Naive thymus-derived CD4-positive, alpha-beta T cell (primary cell): ENCODE measurements around the gene DAAM1. TPM values are rescaled to one million over a fixed set of nuclear protein-coding genes. Genes with fewer than 3 reads are reported as not detected.

Source experiments
- ATAC-seq: fragments of 150-1000 bp; cut with Tn5 transposase; 2 replicates; pipeline ENCODE4 v1.10.0; 2021; ENCODE audit warnings: mild to moderate bottlenecking, moderate library complexity
- CTCF ChIA-PET: fragments of 350-600 bp; sonication (Branson Sonifier 250); formaldehyde crosslinking; loops from one replicate; lab custom pipeline; 2021; ENCODE audit warnings: antibody characterized with exemption; lab: Charles Lee
- POLR2A ChIA-PET: fragments of 350-600 bp; sonication (Branson Sonifier 250); formaldehyde crosslinking; loops from one replicate; lab custom pipeline; 2021; ENCODE audit warnings: antibody characterized with exemption, inconsistent platforms; lab: Charles Lee
- DNase-seq, 9 donors: peaks; one replicate each; pipeline versions ENCODE4 v3.0.0 to v3.0.0-alpha.2; 2020 to 2022; ENCODE audit warnings: mixed read lengths in 1 of 9
- H3K27ac ChIP-seq: one replicate; pipeline ENCODE4 v1.7.0; 2013; ENCODE audit warnings: mild to moderate bottlenecking, low read depth, low read length, moderate library complexity
- H3K27me3 ChIP-seq, 2 donors: one replicate each; pipeline ENCODE4 v1.7.0; 2013; ENCODE audit warnings: low read length in 2 of 2, mild to moderate bottlenecking in 2 of 2, moderate library complexity in 2 of 2; ENCODE audit not compliant: control insufficient read depth in 2 of 2, insufficient read depth in 2 of 2
- H3K36me3 ChIP-seq, 3 experiments: 1 replicate in 2 of 3; 2 replicates in 1 of 3; pipeline ENCODE4 v1.7.0; 2013; ENCODE audit warnings: low read length in 3 of 3, mild to moderate bottlenecking in 3 of 3, moderate library complexity in 1 of 3; ENCODE audit not compliant: insufficient read depth in 3 of 3, control insufficient read depth in 2 of 3
- H3K4me1 ChIP-seq, 2 donors: one replicate each; pipeline ENCODE4 v1.7.0; 2013; ENCODE audit warnings: low read length in 2 of 2, mild to moderate bottlenecking in 2 of 2, moderate library complexity in 1 of 2; ENCODE audit not compliant: control insufficient read depth in 2 of 2, insufficient read depth in 2 of 2
- H3K4me3 ChIP-seq: 2 replicates; pipeline ENCODE4 v1.7.0; 2013; ENCODE audit warnings: mild to moderate bottlenecking, low read length
- H3K9me3 ChIP-seq, 3 experiments: 1 replicate in 2 of 3; 2 replicates in 1 of 3; pipeline ENCODE4 v1.7.0; 2013; ENCODE audit warnings: low read length in 3 of 3; ENCODE audit not compliant: control insufficient read depth in 2 of 3
- H3K27ac Mint-ChIP-seq, 9 donors: one replicate each; pipeline ENCODE4 v1.8.0; 2020 to 2022; ENCODE audit warnings: mixed read lengths in 9 of 9, mild to moderate bottlenecking in 8 of 9, moderate library complexity in 5 of 9, inconsistent platforms in 2 of 9
- H3K27me3 Mint-ChIP-seq, 5 donors: one replicate each; pipeline ENCODE4 v1.8.0; 2021 to 2022; ENCODE audit warnings: mixed read lengths in 5 of 5, mild to moderate bottlenecking in 1 of 5
- H3K36me3 Mint-ChIP-seq, 5 donors: one replicate each; pipeline ENCODE4 v1.8.0; 2020 to 2022; ENCODE audit warnings: mixed read lengths in 5 of 5, mild to moderate bottlenecking in 3 of 5, inconsistent platforms in 1 of 5
- H3K4me1 Mint-ChIP-seq, 7 donors: one replicate each; pipeline ENCODE4 v1.8.0; 2020 to 2022; ENCODE audit warnings: mixed read lengths in 7 of 7, mild to moderate bottlenecking in 3 of 7, inconsistent platforms in 1 of 7
- H3K4me3 Mint-ChIP-seq, 10 donors: one replicate each; pipeline ENCODE4 v1.8.0; 2020 to 2022; ENCODE audit warnings: mild to moderate bottlenecking in 10 of 10, mixed read lengths in 10 of 10, moderate library complexity in 6 of 10, inconsistent platforms in 2 of 10
- H3K9me3 Mint-ChIP-seq, 11 donors: one replicate each; pipeline ENCODE4 v1.8.0; 2020 to 2022; ENCODE audit warnings: mixed read lengths in 11 of 11, mild to moderate bottlenecking in 4 of 11, inconsistent platforms in 1 of 11, moderate library complexity in 1 of 11
- intact Hi-C, 2 donors: fragments of 100-400 bp; cut with micrococcal nuclease; formaldehyde crosslinking; loops; one replicate each; pipeline ENCODE4 v1.15.1; 2023
- polyA plus RNA-seq, 2 donors: library from polyadenylated mRNA; unstranded; fragments of 300-500 nt; fragmentation: Illumina TruSeq; gene quantifications; one replicate each; pipeline ENCODE4 v1.2.3, GENCODE V29; 2021
- total RNA-seq, 6 experiments: library from RNA in 5 of 6; stranded (reverse) in 5 of 6; gene quantifications; 1 replicate in 5 of 6; 2 replicates in 1 of 6; pipeline ENCODE4 v1.2.3 and lab custom pipeline; 2021 to 2026

Gene DAAM1
- total and polyA plus RNA-seq, 7 experiments from 2014 or later: 5.5 to 21.0 (median 10.8) TPM

DNA sequence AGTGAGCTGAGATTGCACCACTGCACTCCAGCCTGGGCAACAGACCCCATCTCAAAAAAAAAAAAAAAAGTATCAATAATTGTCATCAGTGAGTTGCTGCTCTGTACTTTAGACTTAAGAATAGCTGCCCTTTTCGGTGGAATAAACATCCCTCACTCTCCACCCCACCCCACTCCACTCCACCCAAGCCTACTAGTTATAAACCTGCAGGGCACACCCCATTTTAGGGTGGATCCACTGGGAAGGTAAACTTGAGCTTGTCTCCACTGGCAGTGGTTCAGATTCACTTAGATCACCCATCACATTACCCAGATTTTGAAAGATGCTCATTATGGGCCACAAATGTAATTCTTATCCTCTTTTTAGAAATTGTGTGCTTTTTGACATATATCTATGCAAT lies 170.3 kb downstream of the DAAM1 start:
- intact Hi-C loops: loop anchor here in 1 of 2 donors (10.0 kb wide), 1 partner anchor 234 kb away; no protein-coding TSS in a partner anchor
- CTCF ChIA-PET: no interaction called here
- peaks cover 0 to 79% (median 28%) of the 10 kb centered on the region in 5 donors for H3K36me3 Mint-ChIP-seq
- DNase-seq (no peak), ATAC-seq (no peak)
- no peak overlapping the region for H3K27ac Mint-ChIP-seq
- POLR2A ChIA-PET: no interaction called here
- H3K9me3 Mint-ChIP-seq: no peaks in the 10 kb centered on the region
- no peak overlapping the region for H3K4me3 ChIP-seq
- peaks cover 0 to 20% (median 0%) of the 10 kb centered on the region in 3 experiments for H3K36me3 ChIP-seq
- H3K4me1 Mint-ChIP-seq: peaks cover 0 to 8% (median 0%) of the 10 kb centered on the region in 7 donors
- H3K4me1 ChIP-seq: no peaks in the 10 kb centered on the region
- no peak overlapping the region for H3K27ac ChIP-seq
- no peaks in the 10 kb centered on the region for H3K27me3 Mint-ChIP-seq
- H3K27me3 ChIP-seq: no peaks in the 10 kb centered on the region
- H3K9me3 ChIP-seq: no peaks in the 10 kb centered on the region
- no peak overlapping the region for H3K4me3 Mint-ChIP-seq

GRCh38 chr14:59359431-59360124 lies 171.1 kb downstream of the DAAM1 start:
- H3K9me3 ChIP-seq: no peaks in the 10 kb centered on the region
- no peaks in the 10 kb centered on the region for H3K9me3 Mint-ChIP-seq
- ChIA-PET POLR2A (no interaction called here), CTCF (no interaction called here)
- H3K27me3 Mint-ChIP-seq: no peaks in the 10 kb centered on the region
- no peak overlapping the region for H3K27ac Mint-ChIP-seq
- H3K4me1 Mint-ChIP-seq: peaks cover 0 to 8% (median 0%) of the 10 kb centered on the region in 7 donors
- H3K27ac ChIP-seq: no peak overlapping the region
- DNase-seq: no peak
- H3K27me3 ChIP-seq: no peaks in the 10 kb centered on the region
- ATAC-seq: no peak
- H3K4me3 ChIP-seq: no peak overlapping the region
- H3K36me3 ChIP-seq: peaks cover 0 to 16% (median 0%) of the 10 kb centered on the region in 3 experiments
- H3K4me1 ChIP-seq: no peaks in the 10 kb centered on the region
- H3K4me3 Mint-ChIP-seq: no peak overlapping the region
- H3K36me3 Mint-ChIP-seq: peaks cover 3 to 77% (median 32%) of the 10 kb centered on the region in 5 donors
- intact Hi-C loops: loop anchor here in 1 of 2 donors (10.0 kb wide), 1 partner anchor 235 kb away; no protein-coding TSS in a partner anchor

GRCh38 chr14:59360233-59360632 lies 171.8 kb downstream of the DAAM1 start:
- no peak overlapping the region for H3K4me3 ChIP-seq
- ChIA-PET CTCF (no interaction called here), POLR2A (no interaction called here)
- ATAC-seq: no peak
- Mint-ChIP-seq H3K27ac (peak overlapping the region in 1 of 9 donors; percentile 43), H3K27me3 (no peaks in the 10 kb centered on the region), H3K4me3 (no peak overlapping the region), H3K4me1 (peaks cover 0 to 8% (median 0%) of the 10 kb centered on the region in 7 donors), H3K9me3 (no peaks in the 10 kb centered on the region), H3K36me3 (peaks cover 4 to 77% (median 34%) of the 10 kb centered on the region in 5 donors)
- DNase-seq: no peak
- no peaks in the 10 kb centered on the region for H3K4me1 ChIP-seq
- peaks cover 0 to 10% (median 0%) of the 10 kb centered on the region in 3 experiments for H3K36me3 ChIP-seq
- no peak overlapping the region for H3K27ac ChIP-seq
- no peaks in the 10 kb centered on the region for H3K27me3 ChIP-seq
- intact Hi-C loops: no loop called here
- no peaks in the 10 kb centered on the region for H3K9me3 ChIP-seq

- ChIA-PET CTCF (no interaction called here), POLR2A (no interaction called here)
- H3K27me3 Mint-ChIP-seq: no peaks in the 10 kb centered on the region
- H3K4me1 ChIP-seq: no peaks in the 10 kb centered on the region
- no peaks in the 10 kb centered on the region for H3K9me3 ChIP-seq
- intact Hi-C loops: no loop called here
- peaks cover 4 to 71% (median 26%) of the 10 kb centered on the region in 5 donors for H3K36me3 Mint-ChIP-seq
- peak; percentile 73 for ATAC-seq
- H3K4me3 ChIP-seq: no peak overlapping the region
- no peak overlapping the region for H3K4me3 Mint-ChIP-seq
- H3K27ac ChIP-seq: no peak overlapping the region
- H3K27ac Mint-ChIP-seq: no peak overlapping the region
- H3K27me3 ChIP-seq: no peaks in the 10 kb centered on the region
- peaks cover 0 to 7% (median 0%) of the 10 kb centered on the region in 3 experiments for H3K36me3 ChIP-seq
- DNase-seq: no peak
- H3K4me1 Mint-ChIP-seq: peaks cover 0 to 8% (median 0%) of the 10 kb centered on the region in 7 donors
- no peaks in the 10 kb centered on the region for H3K9me3 Mint-ChIP-seq
These were observed 172.7 kb downstream of the DAAM1 start for GRCh38 chr14:59360923-59361794.

DNA sequence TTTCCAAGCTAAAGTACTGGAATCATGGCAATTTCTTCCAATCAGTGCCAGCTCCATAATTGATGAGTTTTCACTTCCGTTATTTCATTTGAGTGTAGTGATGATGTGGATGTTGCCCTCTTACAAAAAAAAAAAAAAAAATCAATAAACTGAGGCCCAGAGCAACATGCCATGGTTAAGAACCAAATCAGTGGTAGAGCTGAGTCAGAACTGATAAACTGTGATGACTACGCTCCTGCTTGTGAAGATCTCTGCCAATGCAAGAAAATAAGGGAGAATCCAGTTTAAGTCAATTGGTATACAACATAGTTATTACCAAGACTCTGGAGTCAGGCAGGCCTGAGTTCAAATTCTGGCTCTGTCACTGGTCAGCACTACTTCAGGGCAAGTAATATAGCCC lies 174.0 kb downstream of the DAAM1 start:
- H3K9me3 Mint-ChIP-seq: no peaks in the 10 kb centered on the region
- no peaks in the 10 kb centered on the region for H3K27me3 ChIP-seq
- DNase-seq (no peak), ATAC-seq (no peak)
- H3K4me1 Mint-ChIP-seq: peaks cover 0 to 8% (median 0%) of the 10 kb centered on the region in 7 donors
- ChIA-PET CTCF (no interaction called here), POLR2A (no interaction called here)
- intact Hi-C loops: no loop called here
- H3K4me3 ChIP-seq: no peak overlapping the region
- H3K27ac Mint-ChIP-seq: no peak overlapping the region
- H3K36me3 ChIP-seq: no peaks in the 10 kb centered on the region
- H3K27ac ChIP-seq: no peak overlapping the region
- no peak overlapping the region for H3K4me3 Mint-ChIP-seq
- no peaks in the 10 kb centered on the region for H3K9me3 ChIP-seq
- H3K4me1 ChIP-seq: no peaks in the 10 kb centered on the region
- H3K36me3 Mint-ChIP-seq: peaks cover 7 to 69% (median 28%) of the 10 kb centered on the region in 5 donors
- H3K27me3 Mint-ChIP-seq: no peaks in the 10 kb centered on the region

DNA sequence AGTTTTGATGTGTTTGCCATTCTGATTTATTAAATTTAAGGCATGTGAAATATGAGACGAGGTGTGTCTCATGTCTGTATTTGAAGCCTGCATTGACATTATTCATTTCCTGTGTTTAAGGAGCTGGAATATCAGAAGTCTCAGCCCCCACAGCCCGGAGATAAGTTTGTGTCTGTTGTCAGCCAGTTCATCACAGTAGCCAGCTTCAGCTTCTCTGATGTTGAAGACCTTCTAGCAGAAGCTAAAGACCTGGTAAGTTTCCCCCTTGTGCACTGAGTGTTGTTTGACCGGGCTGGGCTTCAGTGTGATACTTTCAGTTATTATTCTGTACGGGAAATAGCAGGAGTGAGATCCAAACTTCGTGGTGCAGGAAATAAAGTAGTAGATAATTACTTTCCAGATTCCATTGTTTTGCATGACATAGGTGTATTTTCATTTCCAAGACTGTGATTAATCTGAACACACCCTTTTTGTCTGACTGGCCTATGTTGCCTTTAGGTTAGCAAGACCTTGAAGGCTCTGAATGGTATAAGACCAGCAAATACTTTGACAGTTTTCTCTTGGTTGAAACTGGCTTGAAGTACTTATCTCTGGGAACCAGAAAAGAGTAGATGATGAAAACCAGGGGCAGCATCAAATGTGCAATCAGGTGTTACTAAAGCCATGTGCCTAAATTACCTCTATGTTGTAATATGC lies 175.2 kb downstream of the DAAM1 start:
- Mint-ChIP-seq H3K27ac (no peak overlapping the region), H3K4me3 (no peak overlapping the region), H3K4me1 (peaks cover 0 to 8% (median 0%) of the 10 kb centered on the region in 7 donors), H3K27me3 (no peaks in the 10 kb centered on the region), H3K9me3 (no peaks in the 10 kb centered on the region), H3K36me3 (peaks cover 10 to 73% (median 39%) of the 10 kb centered on the region in 5 donors)
- Histone ChIP-seq H3K27ac (no peak overlapping the region), H3K36me3 (no peaks in the 10 kb centered on the region), H3K4me3 (no peak overlapping the region), H3K27me3 (no peaks in the 10 kb centered on the region), H3K9me3 (no peaks in the 10 kb centered on the region), H3K4me1 (no peaks in the 10 kb centered on the region)
- ATAC-seq (no peak), DNase-seq (no peak)
- ChIA-PET POLR2A (no interaction called here), CTCF (interaction anchor here (0.7 kb wide), 1 partner anchor 230 kb away, joined by 3 read pairs; no protein-coding TSS in a partner anchor)
- intact Hi-C loops: no loop called here
